Heart right ventricle (tissue), 16 donors: ENCODE results near the gene TK1. TPM values are rescaled to one million over a fixed set of nuclear protein-coding genes. Genes with fewer than 3 reads are reported as not detected.
A peak's percentile ranks its signal among the peaks of the same experiment; 100 is the strongest.

Experiments used
- ATAC-seq, 8 donors: fragments of 200-7000 bp; cut with Tn5 transposase; one replicate each; pipeline ENCODE4 v1.9.1; 2020; ENCODE audit warnings: mild to moderate bottlenecking in 8 of 8, moderate library complexity in 8 of 8, moderate number of reproducible peaks in 1 of 8
- DNase-seq, 2 donors: peaks; one replicate each; pipeline ENCODE4 v3.0.0-alpha.2; 2020
- H3K27ac ChIP-seq, 10 donors: fragments of 200-600 bp; sonication (generic) in 2 of 10; one replicate each; pipeline versions ENCODE4 v1.5.0 to v1.8.0; 2020 to 2022; ENCODE audit warnings: mild to moderate bottlenecking in 3 of 10
- H3K27me3 ChIP-seq, 7 donors: fragments of 200-600 bp; one replicate each; pipeline ENCODE4 v1.8.0; 2021 to 2022; ENCODE audit warnings: mild to moderate bottlenecking in 2 of 7
- H3K36me3 ChIP-seq, 9 donors: fragments of 200-600 bp; sonication (generic) in 1 of 9; one replicate each; pipeline versions ENCODE4 v1.5.0 to v1.8.0; 2020 to 2022; ENCODE audit warnings: mild to moderate bottlenecking in 2 of 9
- H3K4me1 ChIP-seq, 9 donors: fragments of 200-600 bp; sonication (generic) in 1 of 9; one replicate each; pipeline versions ENCODE4 v1.5.0 to v1.8.0; 2020 to 2022; ENCODE audit warnings: mild to moderate bottlenecking in 4 of 9
- H3K4me3 ChIP-seq, 10 donors: fragments of 200-600 bp; sonication (generic) in 2 of 10; one replicate each; pipeline versions ENCODE4 v1.5.0 to v1.8.0; 2020 to 2022; ENCODE audit warnings: mild to moderate bottlenecking in 7 of 10, moderate library complexity in 2 of 10
- H3K9me3 ChIP-seq, 11 donors: fragments of 200-600 bp in 10 of 11; sonication (generic) in 2 of 11; one replicate each; pipeline versions ENCODE4 v1.5.0 to v1.8.0; 2013 to 2022; ENCODE audit warnings: mild to moderate bottlenecking in 2 of 11, control low read depth in 1 of 11, moderate library complexity in 1 of 11
- CTCF ChIP-seq, 9 donors: fragments of 200-600 bp; sonication (generic) in 2 of 9; IDR thresholded peaks; one replicate each; pipeline versions ENCODE4 v1.5.0 to v1.8.0; 2021 to 2022; ENCODE audit warnings: antibody characterized with exemption in 9 of 9, mild to moderate bottlenecking in 5 of 9, moderate library complexity in 1 of 9
- WGBS, 2 donors: extraction: QIAGEN DNeasy Blood & Tissue Kit; methylation state at CpG; one replicate each; pipeline ENCODE4 v1.1.7; 2013; ENCODE audit warnings: inconsistent platforms in 1 of 2; 5-methylcytosine and 5-hydroxymethylcytosine counted together
- intact Hi-C, 10 donors: fragments of 100-400 bp; cut with DNase I; formaldehyde crosslinking; loops; one replicate each; pipeline versions ENCODE4 v1.11.1 to v1.14.2; 2022
- polyA plus RNA-seq, 2 donors: library from polyadenylated mRNA; stranded (reverse); fragments of 200-250 nt; gene quantifications; one replicate each; pipeline ENCODE4 v1.2.3, GENCODE V29; 2013
- total RNA-seq, 10 donors: library from RNA; stranded (reverse); fragmentation: NEBNext Ultra II Directional in 3 of 10; extraction: Animal tissue kit (Norgen Biotek cat#: 25700) in 3 of 10; gene quantifications; one replicate each; pipeline versions ENCODE4 v1.2.1 to v1.2.4, GENCODE V29; 2021 to 2023
- donor health status: Arrhythmogenic right ventricular cardiomyopathy.
- donor health status: ischemic (EF 13 %, LVEDD 7.1; RV severe dilation, severe dysfunction).
- donor health status: healthy with polysubstance abuse.
- donor health status: DM: no; HTN: yes; CAD: no.
- donor health status: DM: no; HTN: no; CAD: no.
- donor health status: ischemic (EF 25% LVEDD 6.9; RV normal size, moderate dysfunction).
- donor health status: ischemic (EF 25% LVEDD 5.7; RV mildly dilated, moderate dysfunction).
- donor health status: healthy.
- donor health status: DM: yes; HTN: yes; CAD: no.
- donor health status: Ischemic cardiomyopathy.
- donor health status: ischemic (EF 35%, LVEDD 5.7; RV mildly dilated, moderate dysfunction).
- donor health status: nonischemic (EF 11% LVEDD 7.7; RV severe dilation, severe dysfunction).
- donor health status: DM: yes; HTN: yes; CAD: no.
- donor health status: PGD.
- donor health status: ischemic (EF 29% LVEDD 5.4; RV normal size, mild dysfunction).
- donor health status: nonischemic (EF 23%, LVEDD 6.1; RV moderate dilation, normal function).

TK1 gene
- total and polyA plus RNA-seq, 12 donors, result 0.33 to 12.7 (median 1.2) TPM

DNA sequence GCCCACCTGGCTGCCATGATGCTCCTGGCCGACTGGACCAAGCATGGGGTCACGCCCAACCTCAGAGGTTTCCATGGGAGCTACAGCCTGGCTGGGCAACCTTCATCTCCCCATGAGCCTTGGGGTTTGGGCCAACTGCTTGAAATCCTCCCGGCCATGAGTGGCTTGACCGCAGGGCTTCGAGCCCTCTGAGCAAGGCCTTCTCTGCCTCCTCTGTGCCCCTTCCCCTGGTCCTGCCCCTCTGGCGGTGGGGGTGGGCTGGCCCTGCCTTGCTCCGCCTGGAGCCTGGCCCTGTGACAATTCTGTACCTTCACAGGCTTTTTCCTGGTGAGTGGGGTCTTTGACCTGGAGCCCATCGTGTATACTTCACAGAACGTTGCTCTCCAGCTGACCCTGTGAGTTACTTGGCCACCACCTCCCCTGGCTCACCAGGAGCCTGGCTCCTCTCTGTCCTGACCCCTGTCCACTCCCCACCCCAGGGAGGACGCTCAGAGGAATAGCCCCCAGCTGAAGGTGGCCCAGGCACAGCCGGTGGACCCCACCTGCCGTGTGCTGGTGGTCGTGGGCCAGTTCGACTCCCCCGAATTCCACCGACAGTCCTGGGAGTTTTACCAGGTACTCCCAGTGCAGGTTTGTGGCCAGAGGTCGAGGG lies 18.4 kb upstream of the TK1 start:
- no peaks in the 10 kb centered on the region for H3K9me3 ChIP-seq
- TF ChIP-seq CTCF (IDR thresholded peaks at IDR 0.05), result no peak
- DNase-seq (no peak), ATAC-seq (peak in 2 of 8 donors; percentile 15 to 25)
- WGBS, 2 donors, result 90 to 93% methylated on average over 17 of the region's 17 CpGs
- H3K4me1 ChIP-seq, result peaks cover 0 to 10% (median 0%) of the 10 kb centered on the region in 9 donors
- no peak overlapping the region for H3K4me3 ChIP-seq
- no peaks in the 10 kb centered on the region for H3K27me3 ChIP-seq
- intact Hi-C loops, result no loop called here
- H3K27ac ChIP-seq, result no peak overlapping the region
- peaks cover 0 to 43% (median 0%) of the 10 kb centered on the region in 9 donors for H3K36me3 ChIP-seq

DNA sequence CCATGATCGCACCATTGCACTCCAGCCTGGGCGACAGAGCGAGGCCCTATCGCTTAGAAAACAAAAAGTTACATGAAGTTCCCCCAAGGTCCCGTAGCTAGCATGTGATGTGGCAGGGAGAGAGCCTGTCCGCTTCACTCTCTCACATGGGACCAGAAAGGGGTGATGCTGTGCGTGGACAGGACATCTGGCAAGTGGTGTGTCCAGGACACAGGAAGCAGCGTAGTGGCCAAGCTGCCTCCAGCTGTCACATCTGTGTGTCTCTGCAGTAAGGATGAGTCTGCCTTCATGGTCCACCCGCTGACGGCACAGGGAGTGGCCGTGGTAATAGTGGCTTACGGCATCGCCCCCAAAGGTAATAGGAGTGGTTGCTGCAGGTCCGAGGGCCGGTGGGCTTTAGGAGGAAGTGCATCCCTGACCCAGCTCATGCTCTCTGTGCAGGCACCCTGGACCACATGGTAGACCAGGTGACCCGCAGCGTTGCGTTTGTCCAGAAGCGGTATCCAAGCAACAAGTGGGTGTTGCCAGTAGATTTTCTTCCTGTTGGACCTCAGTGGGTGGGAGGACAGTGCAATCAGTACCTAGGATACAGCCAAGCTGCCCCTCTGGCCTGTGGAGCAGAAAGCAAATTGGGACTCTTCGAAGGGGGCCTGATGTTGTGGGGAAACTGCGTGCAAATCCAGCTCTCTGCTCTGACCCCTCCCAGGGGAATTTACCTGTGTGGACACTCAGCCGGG lies 17.7 kb upstream of the TK1 start:
- WGBS, 2 donors, result 91 to 92% methylated on average over 22 of the region's 22 CpGs
- no peak for TF ChIP-seq CTCF (IDR thresholded peaks at IDR 0.05)
- H3K4me3 ChIP-seq, result no peak overlapping the region
- peaks cover 0 to 10% (median 0%) of the 10 kb centered on the region in 9 donors for H3K4me1 ChIP-seq
- H3K36me3 ChIP-seq, result peaks cover 0 to 43% (median 0%) of the 10 kb centered on the region in 9 donors
- H3K27ac ChIP-seq, result no peak overlapping the region
- DNase-seq, result no peak
- no peaks in the 10 kb centered on the region for H3K27me3 ChIP-seq
- intact Hi-C loops, result no loop called here
- no peaks in the 10 kb centered on the region for H3K9me3 ChIP-seq
- peak in 2 of 8 donors; percentile 9 to 12 for ATAC-seq

DNA sequence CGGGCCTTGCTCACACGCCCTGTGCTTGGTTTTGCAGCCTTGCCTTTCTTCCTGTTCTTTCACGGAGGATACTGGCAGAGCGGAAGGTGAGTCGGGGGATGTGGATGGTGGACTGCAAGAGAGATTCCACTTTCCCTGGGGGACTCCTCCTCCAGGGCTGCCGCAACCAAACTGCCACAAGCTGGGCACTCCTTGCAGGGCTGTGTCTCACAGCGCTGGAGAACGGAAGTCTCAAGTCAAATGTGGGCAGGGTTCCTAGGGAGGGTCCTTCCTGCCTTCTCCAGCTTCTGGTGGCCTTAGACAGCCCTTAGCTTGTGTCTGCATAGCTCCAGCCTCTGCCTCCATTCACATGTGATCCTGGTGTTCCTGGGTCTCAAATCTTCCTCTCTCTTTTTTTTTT lies 15.8 kb upstream of the TK1 start:
- 73 to 77% methylated on average over 8 of the region's 8 CpGs for WGBS, 2 donors
- Histone ChIP-seq H3K27me3 (no peaks in the 10 kb centered on the region), H3K27ac (peak overlapping the region in 4 of 10 donors; percentile 4 to 68 (median 40)), H3K36me3 (peaks cover 0 to 52% (median 0%) of the 10 kb centered on the region in 9 donors), H3K9me3 (no peaks in the 10 kb centered on the region), H3K4me3 (no peak overlapping the region), H3K4me1 (peaks cover 0 to 10% (median 0%) of the 10 kb centered on the region in 9 donors)
- TF ChIP-seq CTCF (IDR thresholded peaks at IDR 0.05), result no peak
- intact Hi-C loops, result no loop called here
- DNase-seq (no peak), ATAC-seq (peak in 4 of 8 donors; percentile 45 to 59 (median 52))

DNA sequence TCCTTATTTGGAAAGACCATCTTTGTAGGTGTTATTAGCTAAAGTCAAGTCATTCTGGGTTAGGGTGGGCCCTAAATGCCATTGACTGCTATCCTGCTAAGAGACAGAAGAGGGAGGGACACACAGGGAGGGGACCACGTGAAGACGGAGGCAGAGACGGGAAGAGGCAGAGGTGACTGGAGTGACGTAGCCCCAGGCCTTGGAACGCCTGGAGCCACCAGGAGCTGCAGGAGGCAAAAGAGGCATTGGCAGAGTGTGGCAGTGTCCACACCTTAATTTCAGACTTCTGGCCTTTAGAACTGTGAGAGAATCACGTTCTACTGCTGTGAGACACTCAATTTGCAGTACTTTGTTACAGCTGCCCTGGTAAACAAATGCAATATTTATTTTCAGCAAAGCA lies 13.6 kb upstream of the TK1 start:
- H3K27me3 ChIP-seq, result no peaks in the 10 kb centered on the region
- DNase-seq (no peak), ATAC-seq (no peak)
- H3K9me3 ChIP-seq, result no peaks in the 10 kb centered on the region
- TF ChIP-seq CTCF (IDR thresholded peaks at IDR 0.05), result no peak
- H3K36me3 ChIP-seq, result peaks cover 0 to 67% (median 0%) of the 10 kb centered on the region in 9 donors
- WGBS, 2 donors, result 92 to 94% methylated on average over 6 of the region's 6 CpGs
- peaks cover 0 to 7% (median 0%) of the 10 kb centered on the region in 9 donors for H3K4me1 ChIP-seq
- intact Hi-C loops, result no loop called here
- peak overlapping the region in 1 of 10 donors; percentile 88 for H3K27ac ChIP-seq
- no peak overlapping the region for H3K4me3 ChIP-seq
